Measurements from ENCODE around the gene NIT1.
"Not testable (repeated sequence)": the region's sequence is repeated elsewhere in the genome, so short reads cannot be mapped to it uniquely, and the experiment has no call there.

Gene NIT1

GRCh38 chr1:161099090-161099802 lies 18.7 kb upstream of the NIT1 start:
- Histone ChIP-seq H3K27ac (peak overlapping the region in 2 of 21 experiments; percentile 37 to 77), H3K4me3 (peak overlapping the region in 1 of 7 experiments; percentile 58)

GRCh38 chr1:161100556-161100955 lies 17.3 kb upstream of the NIT1 start:
- Histone ChIP-seq H3K27ac (no peak overlapping the region), H3K4me3 (no peak overlapping the region)

GRCh38 chr1:161106431-161106830 lies 11.5 kb upstream of the NIT1 start:
- Histone ChIP-seq H3K27ac (no peak overlapping the region), H3K4me3 (no peak overlapping the region)

- no peak overlapping the region for H3K27ac ChIP-seq
- no peak overlapping the region for H3K4me3 ChIP-seq
Observed at GRCh38 chr1:161111117-161111516, 6.8 kb upstream of the NIT1 start.

GRCh38 chr1:161111527-161111926 lies 6.4 kb upstream of the NIT1 start:
- no peak overlapping the region for H3K27ac ChIP-seq
- H3K4me3 ChIP-seq: no peak overlapping the region

GRCh38 chr1:161113915-161114314 lies 4.0 kb upstream of the NIT1 start:
- H3K27ac ChIP-seq: no peak overlapping the region
- no peak overlapping the region for H3K4me3 ChIP-seq

- Histone ChIP-seq H3K27ac (peak overlapping the region in 1 of 21 experiments; percentile 18), H3K4me3 (no peak overlapping the region)
Observed at GRCh38 chr1:161114556-161114955, 3.3 kb upstream of the NIT1 start.

GRCh38 chr1:161115132-161115711 lies 2.7 kb upstream of the NIT1 start:
- Histone ChIP-seq H3K4me3 (no peak overlapping the region), H3K27ac (peak overlapping the region in 3 of 21 experiments; percentile 12 to 19 (median 18))

GRCh38 chr1:161115961-161116360 lies 1.9 kb upstream of the NIT1 start:
- H3K27ac ChIP-seq: peak overlapping the region in 1 of 21 experiments; percentile 12
- not testable (repeated sequence) for H3K4me3 ChIP-seq

GRCh38 chr1:161119092-161119903 lies 1.4 kb downstream of the NIT1 start:
- H3K27ac ChIP-seq: peak overlapping the region in 19 of 21 experiments; percentile 71 to 99 (median 96)
- peak overlapping the region in 4 of 7 experiments; percentile 69 to 92 (median 86) for H3K4me3 ChIP-seq

GRCh38 chr1:161121042-161121650 lies 3.2 kb downstream of the NIT1 start:
- Histone ChIP-seq H3K4me3 (no peak overlapping the region), H3K27ac (peak overlapping the region in 6 of 21 experiments; percentile 7 to 99 (median 95))

- Histone ChIP-seq H3K4me3 (no peak overlapping the region), H3K27ac (peak overlapping the region in 2 of 21 experiments; percentile 1 to 35)
Observed at GRCh38 chr1:161121834-161122233, 3.9 kb downstream of the NIT1 start.

- peak overlapping the region in 1 of 21 experiments; percentile 5 for H3K27ac ChIP-seq
- H3K4me3 ChIP-seq: no peak overlapping the region
Observed at GRCh38 chr1:161122967-161123366, 5.1 kb downstream of the NIT1 start.

- Histone ChIP-seq H3K4me3 (no peak overlapping the region), H3K27ac (peak overlapping the region in 3 of 21 experiments; percentile 21 to 54 (median 35))
Observed at GRCh38 chr1:161127649-161128048, 9.7 kb downstream of the NIT1 start.

GRCh38 chr1:161128591-161129420 lies 10.9 kb downstream of the NIT1 start:
- H3K27ac ChIP-seq: peak overlapping the region in 1 of 21 experiments; percentile 7

GRCh38 chr1:161130266-161130665 lies 12.4 kb downstream of the NIT1 start:
- no peak overlapping the region for H3K4me3 ChIP-seq
- H3K27ac ChIP-seq: peak overlapping the region in 5 of 21 experiments; percentile 3 to 28 (median 12)

More at GRCh38 chr1:161128591-161129420, 10.9 kb downstream of the NIT1 start:
- H3K4me3 ChIP-seq: no peak overlapping the region

GRCh38 chr1:161131523-161132409 lies 13.9 kb downstream of the NIT1 start:
- peak overlapping the region; percentile 58 to 81 (median 74) for H3K4me3 ChIP-seq

More at GRCh38 chr1:161131523-161132409, 13.9 kb downstream of the NIT1 start:
- H3K27ac ChIP-seq: peak overlapping the region; percentile 90 to 99 (median 97)

Data from skin epidermis (tissue), 12 donors.